Stimulated activated CD4-positive, alpha-beta T cell treated with anti-CD3 and anti-CD28 coated beads, TNF-alpha, amount 100 ng/mL, for 48 hours (primary cell): ENCODE results near the gene CFAP70.

Source experiments
- DNase-seq, 3 donors: peaks; one replicate each; pipeline ENCODE4 v3.0.0-alpha.2; 2020; ENCODE audit warnings: low read depth in 3 of 3

CFAP70 gene

GRCh38 chr10:73215749-73216148, 142.9 kb downstream of the CFAP70 start:
- DNase-seq = no peak

- no peak for DNase-seq
Observed at GRCh38 chr10:73211106-73211811, 147.4 kb downstream of the CFAP70 start.

DNA sequence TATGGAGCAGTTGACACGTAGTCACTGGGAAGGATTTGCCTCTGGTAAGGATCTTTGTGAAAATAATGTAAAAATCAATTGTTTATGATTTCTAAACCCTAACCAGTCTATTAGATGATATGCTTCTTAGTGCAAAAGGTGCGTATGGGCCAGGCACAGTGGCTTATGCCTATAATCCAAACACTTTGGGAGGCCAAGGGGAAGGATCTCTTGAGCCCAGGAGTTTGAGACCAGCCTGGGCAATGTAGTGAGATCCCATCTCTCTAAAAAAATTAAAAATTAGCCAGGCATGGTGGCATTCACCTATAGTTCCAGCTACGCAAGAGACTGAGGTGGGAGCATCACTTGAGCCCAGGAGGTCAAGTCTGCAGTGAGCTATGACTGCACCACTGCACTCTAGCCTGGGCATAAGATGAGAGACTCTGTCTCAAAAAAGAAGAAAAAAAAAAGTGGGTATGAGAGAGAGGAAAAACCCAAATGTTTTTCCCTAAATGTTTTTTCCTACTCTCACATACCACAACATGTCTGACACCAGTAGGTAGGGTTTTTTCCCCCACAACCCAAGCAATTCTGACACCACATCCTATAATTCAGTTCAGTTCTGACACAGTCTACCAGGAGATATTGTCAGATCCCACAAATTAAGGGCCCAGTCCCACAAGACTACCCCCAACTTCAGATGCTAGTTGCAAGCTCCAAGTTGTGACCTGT, 148.1 kb downstream of the CFAP70 start:
- no peak for DNase-seq

DNA sequence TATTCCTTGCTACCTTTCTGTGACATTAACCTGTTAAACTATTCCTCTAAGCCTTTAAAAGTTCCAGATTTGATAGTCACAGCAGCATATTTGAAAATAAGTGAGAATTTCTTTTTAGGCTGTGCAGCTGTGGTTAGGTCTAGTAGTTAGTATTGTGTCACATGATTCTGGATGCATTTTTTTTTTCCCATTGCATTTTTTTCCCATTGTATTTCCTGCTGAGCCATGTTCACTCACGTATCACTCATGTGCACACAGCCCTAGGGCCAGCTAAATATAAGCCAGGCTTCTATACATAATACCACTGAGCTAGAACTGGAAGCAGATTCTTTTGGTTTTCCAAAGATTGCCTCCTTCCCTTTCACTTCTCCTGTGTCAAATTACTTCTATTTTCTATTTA, 149.0 kb downstream of the CFAP70 start:
- no peak for DNase-seq

- no peak for DNase-seq
Observed at GRCh38 chr10:73207883-73208282, 150.8 kb downstream of the CFAP70 start.

DNA sequence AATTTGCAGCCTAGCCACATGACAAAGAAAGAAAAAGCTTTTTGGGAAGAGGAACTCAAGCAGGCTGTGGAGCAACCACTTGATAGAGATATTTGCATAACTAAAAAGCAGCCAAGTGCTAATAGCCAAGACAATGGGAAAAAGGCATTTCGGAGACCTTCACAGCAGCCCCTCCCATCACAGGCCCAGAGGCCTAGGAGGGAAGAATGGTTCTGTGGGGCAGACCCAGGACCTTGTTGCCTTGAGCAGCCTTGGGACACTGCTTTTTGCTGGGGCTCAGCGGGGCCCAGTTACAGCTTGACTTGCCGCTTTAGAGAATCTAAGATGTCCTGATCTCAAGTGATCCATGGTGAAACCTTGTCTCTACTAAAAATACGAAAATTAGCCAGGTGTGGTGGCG, 152.3 kb downstream of the CFAP70 start:
- no peak for DNase-seq

GRCh38 chr10:73205890-73206289, 152.8 kb downstream of the CFAP70 start:
- no peak for DNase-seq

DNA sequence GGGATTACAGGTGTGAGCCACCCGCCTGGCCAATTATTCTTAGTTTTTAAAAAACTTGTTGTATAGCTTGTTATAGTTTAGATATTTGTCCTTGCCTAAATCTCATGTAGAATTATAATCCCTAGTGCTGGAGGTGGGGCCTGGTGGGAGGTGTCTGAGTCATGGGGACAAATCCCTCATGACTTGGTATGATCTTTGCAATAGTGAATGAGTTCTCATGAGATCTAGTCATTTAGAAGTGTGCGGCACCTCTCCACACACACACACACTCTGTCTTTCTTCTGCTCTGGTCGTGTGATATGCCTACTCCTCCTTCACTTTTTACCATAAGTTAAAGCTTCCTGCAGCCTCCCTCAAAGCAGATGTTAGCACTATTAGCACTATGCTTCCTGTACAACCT, 153.6 kb downstream of the CFAP70 start:
- DNase-seq = no peak
